Activated T-cell treated with anti-CD3 and anti-CD28 coated beads, Interleukin-2, amount 50 U/mL, for 4 hours (primary cell): ENCODE measurements around the gene KCNK15. TPM values are rescaled to one million over a fixed set of nuclear protein-coding genes. Genes with fewer than 3 reads are reported as not detected.
"Not testable (repeated sequence)": the region's sequence is repeated elsewhere in the genome, so short reads cannot be mapped to it uniquely, and the experiment has no call there.

Experiments
- ATAC-seq, 2 donors: fragments of 200-7000 bp; cut with Tn5 transposase; one replicate each; pipeline ENCODE4 v1.10.0; 2021
- DNase-seq: peaks from one replicate; pipeline ENCODE4 v3.0.0-alpha.2; 2020
- H3K27me3 Mint-ChIP-seq: one replicate; pipeline ENCODE4 v1.8.0; 2021; ENCODE audit warnings: low read depth, mixed read lengths
- H3K36me3 Mint-ChIP-seq: one replicate; pipeline ENCODE4 v1.8.0; 2022; ENCODE audit warnings: mixed read lengths; ENCODE audit not compliant: insufficient read depth
- H3K4me1 Mint-ChIP-seq: one replicate; pipeline ENCODE4 v1.8.0; 2021; ENCODE audit warnings: low read depth, mixed read lengths
- H3K4me3 Mint-ChIP-seq: one replicate; pipeline ENCODE4 v1.8.0; 2021; ENCODE audit warnings: mild to moderate bottlenecking, moderate library complexity, mixed read lengths
- H3K9me3 Mint-ChIP-seq: one replicate; pipeline ENCODE4 v1.8.0; 2021; ENCODE audit warnings: mixed read lengths
- total RNA-seq, 3 donors: library from RNA; stranded (reverse); gene quantifications; one replicate each; pipeline ENCODE4 v1.2.1, GENCODE V29; 2021

KCNK15 gene
- total RNA-seq, 3 donors from 2014 or later: 0.96 to 1.6 (median 1.1) TPM

DNA sequence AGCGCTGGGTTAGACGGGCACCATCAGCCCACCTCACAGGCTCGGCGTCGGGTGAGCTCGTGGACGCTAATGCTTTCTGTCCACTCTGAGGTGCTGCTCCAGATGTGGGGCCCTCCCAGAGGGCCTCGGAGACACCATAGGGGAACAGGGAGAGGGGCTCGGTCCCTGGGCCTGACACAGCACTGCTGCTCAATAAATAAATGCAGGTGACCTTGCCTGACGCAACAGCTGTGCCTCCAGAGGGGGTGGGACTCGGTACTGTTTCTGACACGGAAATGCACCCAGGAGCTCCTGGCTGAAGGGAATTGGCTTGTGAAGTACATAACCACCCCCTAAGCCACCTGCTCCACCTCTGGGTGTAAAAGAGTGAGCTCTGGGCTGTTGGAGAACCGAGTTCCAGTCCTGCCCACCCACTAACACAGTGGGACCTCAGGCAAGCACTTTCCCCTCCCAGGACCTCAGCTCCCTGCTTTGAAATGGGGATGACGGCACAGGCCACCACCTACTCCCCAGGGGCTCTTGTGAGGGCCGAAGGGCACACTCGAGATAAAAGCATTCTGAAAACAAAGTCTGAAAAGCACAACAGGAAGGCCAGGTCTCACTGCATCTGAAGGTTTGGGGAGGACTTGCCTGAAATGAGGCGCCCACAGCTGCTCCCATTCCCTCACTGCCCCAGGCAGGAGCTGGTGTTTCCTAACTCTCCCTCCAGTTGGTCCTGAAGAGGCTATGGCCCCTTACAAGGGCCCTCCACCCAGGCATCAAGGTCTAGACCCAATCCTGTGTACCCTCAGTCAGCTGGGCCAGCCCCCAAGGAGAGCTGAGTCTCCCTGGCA, 6.7 kb downstream of the KCNK15 start:
- Mint-ChIP-seq H3K4me3 (no peak overlapping the region), H3K4me1 (peaks cover 5% of the 10 kb centered on the region), H3K9me3 (no peaks in the 10 kb centered on the region), H3K36me3 (no peaks in the 10 kb centered on the region), H3K27me3 (peaks cover 21% of the 10 kb centered on the region)
- no peak for ATAC-seq
- no peak for DNase-seq

DNA sequence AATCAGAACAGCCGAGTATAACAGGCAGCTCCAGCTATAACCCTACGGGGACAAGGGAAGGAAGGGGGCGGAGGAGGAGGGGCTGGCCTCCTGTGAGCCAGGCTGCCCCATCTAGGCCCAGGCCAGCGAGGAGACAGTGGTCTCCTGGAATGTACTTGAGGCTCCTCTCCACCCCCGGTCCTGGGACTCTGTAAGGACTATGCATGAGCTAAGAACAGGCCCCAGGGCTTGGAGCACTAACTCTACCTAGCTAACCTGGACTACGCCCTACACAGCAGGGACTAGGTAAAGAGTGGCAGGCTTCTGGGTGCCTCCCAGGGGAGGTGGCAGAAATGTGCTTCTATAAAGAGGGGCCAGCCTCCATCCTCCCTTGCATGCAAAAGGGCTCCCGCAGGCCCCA, 8.9 kb downstream of the KCNK15 start:
- Mint-ChIP-seq H3K4me1 (no peaks in the 10 kb centered on the region), H3K27me3 (peaks cover 9% of the 10 kb centered on the region), H3K36me3 (no peaks in the 10 kb centered on the region), H3K4me3 (no peak overlapping the region), H3K9me3 (no peaks in the 10 kb centered on the region)
- DNase-seq (no peak), ATAC-seq (no peak)

DNA sequence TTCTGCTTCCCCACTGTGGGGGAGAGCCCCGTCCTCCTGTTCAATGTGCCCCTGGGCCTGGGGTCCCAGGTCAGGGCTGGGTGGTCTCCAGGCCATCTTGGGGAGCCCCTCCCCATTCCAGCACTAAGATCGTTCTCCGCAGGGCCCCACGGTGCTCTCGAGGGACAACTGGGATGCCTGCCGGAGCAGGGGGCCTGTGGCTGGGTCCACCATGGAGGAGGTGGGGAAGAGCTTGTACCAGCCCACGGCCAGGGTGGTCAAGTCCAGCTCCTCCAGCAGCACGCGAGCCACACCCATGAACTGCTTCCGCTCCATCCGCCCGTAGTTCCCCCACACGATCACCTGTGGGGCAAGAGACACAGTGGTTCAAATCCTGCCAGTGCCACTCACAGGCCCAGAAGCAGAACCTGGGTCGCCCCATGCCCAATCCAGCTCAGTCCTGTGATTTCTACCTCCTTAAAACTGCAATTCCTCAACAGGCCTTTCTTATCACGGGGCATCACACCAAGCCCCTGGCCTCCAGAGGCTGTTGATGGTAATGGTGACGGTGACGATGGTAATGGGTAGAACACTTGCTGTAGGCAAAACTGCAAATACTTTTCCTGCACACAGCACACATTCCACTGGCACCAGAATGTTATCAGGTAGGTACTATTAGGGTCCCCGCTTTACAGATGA, 10.5 kb downstream of the KCNK15 start:
- ATAC-seq (no peak), DNase-seq (no peak)
- Mint-ChIP-seq H3K36me3 (no peaks in the 10 kb centered on the region), H3K4me3 (no peak overlapping the region), H3K4me1 (no peaks in the 10 kb centered on the region), H3K27me3 (peaks cover 7% of the 10 kb centered on the region), H3K9me3 (no peaks in the 10 kb centered on the region)

DNA sequence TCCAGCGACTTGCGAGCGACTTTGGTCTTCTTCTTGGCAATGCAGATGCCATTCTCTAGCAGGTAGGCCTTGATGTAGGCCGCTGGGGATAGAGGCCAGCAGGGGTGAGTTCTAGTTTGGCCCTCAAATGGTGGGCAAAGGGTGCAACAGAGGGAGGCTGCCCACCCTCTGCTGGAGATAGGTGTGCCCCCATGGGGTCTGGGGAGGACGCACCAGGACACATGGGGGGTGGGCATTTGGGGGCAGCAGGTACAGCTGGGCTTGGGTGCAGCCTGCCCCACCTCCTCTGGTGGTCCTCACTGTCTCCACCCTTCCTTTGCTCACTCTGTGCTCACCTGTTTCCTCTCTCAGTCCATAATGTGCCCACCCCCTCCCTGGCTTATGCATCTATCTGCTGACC, 11.3 kb downstream of the KCNK15 start:
- no peak for DNase-seq
- H3K27me3 Mint-ChIP-seq: peaks cover 2% of the 10 kb centered on the region
- no peak for ATAC-seq
- H3K36me3 Mint-ChIP-seq: no peaks in the 10 kb centered on the region
- no peaks in the 10 kb centered on the region for H3K4me1 Mint-ChIP-seq
- H3K4me3 Mint-ChIP-seq: no peak overlapping the region
- H3K9me3 Mint-ChIP-seq: no peaks in the 10 kb centered on the region

DNA sequence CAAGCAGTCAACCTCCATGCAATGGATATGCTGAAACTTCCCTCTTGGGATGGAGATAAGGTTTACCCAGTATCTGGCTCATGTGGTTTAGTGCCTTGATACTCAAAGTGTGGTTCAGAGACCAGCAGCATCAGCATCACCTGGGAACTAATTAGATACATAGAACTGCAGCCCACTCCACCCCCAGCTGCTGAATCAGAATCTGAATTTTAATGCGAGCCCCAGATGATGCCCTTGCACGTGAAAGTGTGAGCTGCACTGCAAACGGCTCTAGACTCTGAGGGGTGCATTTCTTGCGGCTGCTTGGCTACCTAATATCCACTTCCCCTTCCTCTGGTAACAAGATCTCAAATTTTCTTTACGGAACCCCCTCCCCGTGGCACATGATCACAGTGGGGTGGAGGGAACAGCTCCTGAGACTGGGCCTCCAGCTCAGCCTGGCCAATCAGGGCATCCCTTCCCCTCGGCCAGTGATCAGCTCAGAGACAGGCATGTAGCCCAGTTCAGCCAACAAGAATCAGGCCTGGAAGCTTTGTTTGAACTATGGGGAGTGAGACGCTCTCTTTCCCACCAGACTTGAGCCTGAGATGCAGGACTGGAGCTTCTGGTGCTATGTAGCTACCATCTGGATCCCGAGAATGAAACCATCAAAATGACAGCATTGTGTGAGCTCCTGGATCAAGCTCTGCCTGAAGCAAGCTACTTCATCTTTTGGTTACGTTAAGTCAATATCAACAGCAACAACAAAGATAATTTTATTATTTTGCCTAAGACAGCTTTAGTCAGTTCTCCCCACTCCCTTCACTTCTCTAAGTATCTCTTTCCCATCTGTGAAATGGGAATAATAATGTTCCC, 12.8 kb downstream of the KCNK15 start:
- DNase-seq (no peak), ATAC-seq (no peak)
- no peaks in the 10 kb centered on the region for H3K4me1 Mint-ChIP-seq
- no peak overlapping the region for H3K4me3 Mint-ChIP-seq
- H3K27me3 Mint-ChIP-seq: peaks cover 5% of the 10 kb centered on the region
- H3K36me3 Mint-ChIP-seq: no peaks in the 10 kb centered on the region
- no peaks in the 10 kb centered on the region for H3K9me3 Mint-ChIP-seq

DNA sequence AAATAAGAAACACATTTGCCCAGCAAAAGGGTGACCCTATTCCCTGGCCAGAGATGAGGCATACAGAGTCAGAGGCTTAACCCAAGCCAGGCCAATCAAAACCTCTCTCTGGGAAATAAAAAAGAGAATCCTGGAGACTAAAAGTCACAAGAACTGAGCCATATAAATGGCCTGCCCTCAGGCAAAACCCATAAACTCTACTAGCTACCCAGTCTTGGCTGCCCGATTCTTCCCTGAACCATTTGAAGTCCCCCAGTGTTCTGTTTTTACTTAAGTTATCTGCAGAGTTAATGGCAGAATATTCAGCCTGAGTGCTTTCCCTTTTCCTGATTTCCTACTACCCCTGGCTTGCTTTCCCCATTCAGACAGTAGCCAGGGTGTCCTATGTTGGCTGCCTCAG, 13.9 kb downstream of the KCNK15 start:
- no peaks in the 10 kb centered on the region for H3K36me3 Mint-ChIP-seq
- H3K9me3 Mint-ChIP-seq: no peaks in the 10 kb centered on the region
- H3K4me1 Mint-ChIP-seq: no peaks in the 10 kb centered on the region
- DNase-seq: no peak
- no peak overlapping the region for H3K4me3 Mint-ChIP-seq
- peaks cover 5% of the 10 kb centered on the region for H3K27me3 Mint-ChIP-seq
- ATAC-seq: no peak

DNA sequence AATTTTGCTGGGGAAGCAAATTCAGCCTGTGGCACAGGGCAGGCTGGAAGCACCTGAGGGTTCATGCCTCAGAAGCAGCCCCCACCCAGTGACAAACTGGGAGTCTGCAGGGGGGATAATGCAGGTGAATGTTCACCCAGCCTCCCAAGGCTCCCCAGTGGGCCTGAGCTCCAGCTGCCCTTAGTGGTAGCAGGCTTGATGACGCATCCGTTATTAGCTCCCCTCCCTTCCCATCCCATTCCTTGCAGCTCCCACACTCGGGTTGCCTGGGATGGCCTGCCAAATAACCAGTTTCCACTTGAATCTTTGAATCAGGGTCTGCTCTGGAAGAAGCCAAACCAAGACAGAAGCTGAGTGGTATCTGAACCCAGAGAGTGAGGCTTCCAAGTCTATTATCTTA, 15.8 kb downstream of the KCNK15 start:
- no peaks in the 10 kb centered on the region for H3K9me3 Mint-ChIP-seq
- no peak for DNase-seq
- H3K4me1 Mint-ChIP-seq: no peaks in the 10 kb centered on the region
- H3K27me3 Mint-ChIP-seq: peaks cover 5% of the 10 kb centered on the region
- H3K4me3 Mint-ChIP-seq: no peak overlapping the region
- no peak for ATAC-seq
- no peaks in the 10 kb centered on the region for H3K36me3 Mint-ChIP-seq

DNA sequence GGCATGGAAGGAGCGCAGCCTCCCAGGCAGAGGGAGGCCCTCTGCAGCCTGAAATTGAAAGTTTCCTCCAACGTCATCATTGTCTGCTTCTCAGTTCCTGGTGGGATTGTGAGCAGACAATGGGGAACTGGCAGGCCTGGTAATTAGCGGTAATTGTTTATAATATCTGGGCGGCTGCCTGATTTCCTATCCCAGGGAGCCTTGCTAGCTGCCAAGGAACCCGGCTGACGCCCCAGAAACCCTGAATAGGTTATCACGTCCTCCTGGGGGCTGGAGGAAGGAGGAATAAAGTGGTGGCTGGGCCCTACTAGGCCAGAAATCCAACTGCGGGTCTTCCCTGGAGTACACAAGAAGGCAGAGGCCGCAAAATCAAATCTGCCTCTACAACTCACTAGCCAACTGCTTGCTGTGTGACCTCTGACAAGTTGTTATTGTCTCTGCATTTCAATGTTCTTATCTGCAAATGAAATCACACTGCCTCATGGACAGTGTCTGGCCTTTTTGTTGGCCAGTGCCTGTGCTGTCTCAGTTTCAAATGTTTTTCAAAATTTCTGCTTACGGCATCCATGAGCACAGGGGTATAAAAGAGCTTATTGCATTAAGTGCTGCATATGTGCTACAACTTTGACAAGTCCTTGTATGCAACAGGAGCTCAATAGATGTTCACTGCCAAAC, 16.9 kb downstream of the KCNK15 start:
- Mint-ChIP-seq H3K36me3 (no peaks in the 10 kb centered on the region), H3K9me3 (no peaks in the 10 kb centered on the region), H3K4me1 (no peaks in the 10 kb centered on the region), H3K27me3 (peaks cover 5% of the 10 kb centered on the region), H3K4me3 (no peak overlapping the region)
- ATAC-seq (no peak), DNase-seq (no peak)

DNA sequence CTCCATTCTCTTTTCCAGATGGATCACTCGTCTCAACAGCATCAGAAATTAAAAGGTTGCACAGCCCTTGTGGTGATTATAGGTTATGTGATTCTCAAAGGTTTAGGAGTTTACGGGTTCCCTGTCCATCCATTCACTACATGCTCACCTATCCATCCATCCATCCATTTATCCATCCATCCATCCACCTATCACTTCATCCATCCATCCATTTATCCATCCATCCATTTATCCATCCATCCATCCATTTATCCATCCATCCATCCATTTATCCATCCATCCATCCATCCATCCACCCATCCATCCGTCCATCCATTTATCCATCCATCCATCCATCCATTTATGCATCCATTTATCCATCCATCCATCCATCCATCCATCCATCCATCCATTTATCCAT, 18.1 kb downstream of the KCNK15 start:
- ATAC-seq, H3K4me1 Mint-ChIP-seq, H3K27me3 Mint-ChIP-seq, H3K9me3 Mint-ChIP-seq, DNase-seq, H3K36me3 Mint-ChIP-seq, H3K4me3 Mint-ChIP-seq: not testable (repeated sequence)

DNA sequence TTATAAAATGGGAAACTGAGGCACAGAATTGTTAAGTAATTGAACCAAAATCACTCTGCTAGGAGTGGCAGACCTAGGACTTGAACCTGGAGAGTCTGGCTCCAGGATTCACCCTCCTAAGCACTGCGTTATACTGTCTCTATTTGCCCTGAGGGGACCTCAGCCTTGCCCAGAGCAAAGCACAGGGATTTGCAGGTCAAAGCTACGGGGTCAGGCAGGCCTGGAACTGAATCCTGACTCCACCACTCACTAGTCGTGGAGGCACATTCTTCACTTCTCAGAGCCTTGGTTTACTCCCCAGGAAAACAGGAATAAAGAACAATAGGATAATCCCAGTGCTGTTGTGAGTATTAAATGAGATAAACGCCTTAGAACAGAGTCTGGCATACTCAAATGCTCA, 19.4 kb downstream of the KCNK15 start:
- Mint-ChIP-seq H3K4me3 (no peak overlapping the region), H3K9me3 (no peaks in the 10 kb centered on the region), H3K36me3 (no peaks in the 10 kb centered on the region), H3K27me3 (peaks cover 5% of the 10 kb centered on the region), H3K4me1 (peaks cover 2% of the 10 kb centered on the region)
- DNase-seq (no peak), ATAC-seq (no peak)

DNA sequence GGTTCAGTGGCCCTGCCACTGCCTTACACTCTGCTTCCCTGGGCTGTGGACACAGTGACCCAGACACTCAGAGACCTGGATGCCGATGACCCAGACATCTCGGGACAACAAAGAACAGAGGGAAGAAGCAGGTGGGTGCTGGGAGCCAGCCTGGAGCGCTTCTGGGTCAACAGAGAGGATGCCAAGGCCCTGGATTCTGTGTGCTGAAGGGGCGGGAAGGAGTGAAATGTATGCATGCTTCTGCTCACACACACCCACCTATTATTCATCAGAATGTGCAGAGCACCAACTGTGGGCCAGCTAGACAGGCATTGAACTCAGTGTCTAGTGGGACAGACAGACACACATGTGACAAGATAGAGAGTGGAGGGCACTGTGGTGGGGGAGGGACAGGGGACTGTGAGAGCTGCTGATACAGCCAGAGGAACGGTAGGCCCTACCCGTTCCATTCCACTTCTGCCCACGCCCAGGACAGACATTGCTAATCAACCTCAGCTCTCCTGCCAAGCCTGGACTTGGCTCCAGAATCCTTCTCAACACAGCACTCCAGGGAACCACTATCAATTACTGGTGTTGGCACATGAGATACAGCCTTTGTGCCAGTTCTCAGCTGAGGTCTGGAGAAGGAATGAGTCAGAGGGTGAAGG, 20.2 kb downstream of the KCNK15 start:
- Mint-ChIP-seq H3K9me3 (no peaks in the 10 kb centered on the region), H3K27me3 (peaks cover 9% of the 10 kb centered on the region), H3K36me3 (no peaks in the 10 kb centered on the region), H3K4me3 (no peak overlapping the region), H3K4me1 (peaks cover 2% of the 10 kb centered on the region)
- ATAC-seq: no peak
- DNase-seq: no peak

DNA sequence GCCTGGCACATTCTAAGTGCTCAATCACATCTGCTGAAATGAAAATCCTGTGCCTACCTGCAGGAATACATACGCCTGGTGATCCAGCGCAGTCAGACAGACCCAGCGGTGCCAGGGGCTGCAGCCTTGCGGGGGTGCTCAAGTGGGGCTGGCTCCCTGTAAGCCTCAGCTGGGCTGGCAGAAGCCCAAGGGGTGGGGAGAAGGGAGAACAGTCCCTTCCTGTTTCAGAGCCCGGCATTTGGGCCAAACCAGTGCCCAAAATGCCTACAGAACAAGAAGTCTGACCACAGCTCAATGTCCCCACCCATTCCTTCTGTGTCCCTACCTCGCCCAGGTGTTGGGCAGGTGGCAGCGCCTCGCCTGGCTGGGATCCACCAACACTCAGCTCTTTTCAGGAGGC, 22.6 kb downstream of the KCNK15 start:
- no peak for DNase-seq
- Mint-ChIP-seq H3K27me3 (peaks cover 9% of the 10 kb centered on the region), H3K36me3 (no peaks in the 10 kb centered on the region), H3K4me3 (no peak overlapping the region), H3K4me1 (peaks cover 2% of the 10 kb centered on the region), H3K9me3 (no peaks in the 10 kb centered on the region)
- no peak for ATAC-seq

DNA sequence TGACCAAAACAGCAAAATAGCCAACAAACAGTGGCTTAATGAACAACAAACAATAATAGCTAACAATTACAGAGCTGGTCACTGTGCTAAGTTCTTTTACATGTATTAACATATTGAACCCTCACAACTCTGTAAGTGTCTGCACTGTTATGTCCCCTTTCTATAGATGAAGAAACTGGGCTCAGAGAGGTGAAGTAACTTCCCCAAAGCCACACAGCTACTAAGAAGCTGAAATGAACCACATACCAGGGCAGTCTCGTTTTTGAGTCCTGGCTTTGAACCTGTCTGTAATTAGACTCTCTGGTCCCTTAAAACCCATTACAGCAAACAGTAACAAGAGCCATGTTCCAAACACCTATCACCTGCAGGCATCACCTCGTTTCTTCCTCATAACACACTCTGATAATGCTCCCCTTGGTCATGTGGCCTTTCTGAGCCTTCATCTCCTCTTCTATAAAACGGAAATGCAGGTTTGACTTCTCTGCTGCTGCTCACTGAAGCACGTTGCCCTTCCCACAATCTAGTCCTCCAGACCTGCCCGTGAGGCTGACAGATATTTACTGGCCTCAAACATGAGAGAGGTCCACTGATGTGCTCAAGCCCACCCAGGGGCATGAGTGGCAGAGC, 23.3 kb downstream of the KCNK15 start:
- Mint-ChIP-seq H3K36me3 (no peaks in the 10 kb centered on the region), H3K4me1 (peaks cover 2% of the 10 kb centered on the region), H3K4me3 (no peak overlapping the region), H3K9me3 (no peaks in the 10 kb centered on the region), H3K27me3 (peaks cover 9% of the 10 kb centered on the region)
- ATAC-seq (no peak), DNase-seq (no peak)
